Activated CD4-positive, alpha-beta memory T cell treated with anti-CD3 and anti-CD28 coated beads, Interleukin-2, amount 10 ng/mL, durations not matched to agents 7 days and 5 days (primary cell): Measurements from ENCODE around the gene LAMA2. TPM values are rescaled to one million over a fixed set of nuclear protein-coding genes. Genes with fewer than 3 reads are reported as not detected.
"Not testable (repeated sequence)": the region's sequence is repeated elsewhere in the genome, so short reads cannot be mapped to it uniquely, and the experiment has no call there.

Experiments used
- CTCF ChIA-PET: fragments of 350-600 bp; sonication (Branson Sonifier 250); formaldehyde crosslinking; loops from one replicate; lab custom pipeline; 2021; ENCODE audit warnings: antibody characterized with exemption, inconsistent platforms; lab: Charles Lee
- POLR2A ChIA-PET: fragments of 350-600 bp; sonication (Branson Sonifier 250); formaldehyde crosslinking; loops from one replicate; lab custom pipeline; 2021; ENCODE audit warnings: antibody characterized with exemption; lab: Charles Lee
- DNase-seq: peaks from one replicate; pipeline ENCODE4 v3.0.0-alpha.2; 2020
- H3K27ac Mint-ChIP-seq: one replicate; pipeline ENCODE4 v1.8.0; 2021; ENCODE audit warnings: mild to moderate bottlenecking, mixed read lengths
- H3K27me3 Mint-ChIP-seq: one replicate; pipeline ENCODE4 v1.8.0; 2021; ENCODE audit warnings: mixed read lengths
- H3K36me3 Mint-ChIP-seq: one replicate; pipeline ENCODE4 v1.8.0; 2021; ENCODE audit warnings: low read depth, mixed read lengths
- H3K4me1 Mint-ChIP-seq: one replicate; pipeline ENCODE4 v1.8.0; 2021; ENCODE audit warnings: mixed read lengths
- H3K4me3 Mint-ChIP-seq: one replicate; pipeline ENCODE4 v1.8.0; 2021; ENCODE audit warnings: mild to moderate bottlenecking, mixed read lengths
- H3K9me3 Mint-ChIP-seq: one replicate; pipeline ENCODE4 v1.8.0; 2021; ENCODE audit warnings: mixed read lengths
- total RNA-seq, 2 experiments: library from RNA; stranded (reverse); gene quantifications; one replicate each; pipeline ENCODE4 v1.2.3, GENCODE V29; 2021

Gene LAMA2
- total RNA-seq, 2 experiments from 2014 or later: 0.15 to 0.53 TPM

GRCh38 chr6:129135451-129135850 lies 252.5 kb downstream of the LAMA2 start:
- no peak for DNase-seq
- H3K4me3 Mint-ChIP-seq: no peak overlapping the region
- H3K27me3 Mint-ChIP-seq: no peaks in the 10 kb centered on the region
- ChIA-PET CTCF (no interaction called here), POLR2A (no interaction called here)
- no peak overlapping the region for H3K27ac Mint-ChIP-seq
- H3K4me1 Mint-ChIP-seq: no peaks in the 10 kb centered on the region
- H3K36me3 Mint-ChIP-seq: no peaks in the 10 kb centered on the region
- no peaks in the 10 kb centered on the region for H3K9me3 Mint-ChIP-seq

DNA sequence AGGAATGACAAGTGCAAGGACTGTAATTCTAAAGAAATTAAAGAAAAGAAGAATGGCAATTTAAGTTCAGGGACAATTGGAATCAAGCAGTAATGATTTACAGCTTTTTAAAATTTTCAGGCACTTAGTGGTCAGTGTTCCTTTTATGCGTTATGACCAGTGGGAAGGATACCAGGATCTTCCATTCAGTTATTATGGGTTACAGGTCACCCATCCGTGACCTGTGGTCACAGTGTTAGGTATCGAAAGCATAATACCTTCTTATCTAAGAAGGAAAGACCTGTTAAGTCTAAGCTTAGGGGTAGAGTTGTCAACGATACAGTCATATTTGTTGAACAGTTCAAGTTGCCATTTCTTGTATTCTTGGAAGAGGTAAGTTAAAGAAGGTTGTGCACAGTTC lies 253.8 kb downstream of the LAMA2 start:
- ChIA-PET CTCF (interaction anchor here (1.5 kb wide), 1 partner anchor 10 kb away, joined by 3 read pairs; no protein-coding TSS in a partner anchor), POLR2A (no interaction called here)
- Mint-ChIP-seq H3K9me3 (no peaks in the 10 kb centered on the region), H3K4me3 (no peak overlapping the region), H3K4me1 (no peaks in the 10 kb centered on the region), H3K36me3 (no peaks in the 10 kb centered on the region), H3K27ac (no peak overlapping the region), H3K27me3 (no peaks in the 10 kb centered on the region)
- no peak for DNase-seq

GRCh38 chr6:129138739-129139405 lies 255.9 kb downstream of the LAMA2 start:
- CTCF ChIA-PET: no interaction called here
- H3K27me3 Mint-ChIP-seq: no peaks in the 10 kb centered on the region

DNA sequence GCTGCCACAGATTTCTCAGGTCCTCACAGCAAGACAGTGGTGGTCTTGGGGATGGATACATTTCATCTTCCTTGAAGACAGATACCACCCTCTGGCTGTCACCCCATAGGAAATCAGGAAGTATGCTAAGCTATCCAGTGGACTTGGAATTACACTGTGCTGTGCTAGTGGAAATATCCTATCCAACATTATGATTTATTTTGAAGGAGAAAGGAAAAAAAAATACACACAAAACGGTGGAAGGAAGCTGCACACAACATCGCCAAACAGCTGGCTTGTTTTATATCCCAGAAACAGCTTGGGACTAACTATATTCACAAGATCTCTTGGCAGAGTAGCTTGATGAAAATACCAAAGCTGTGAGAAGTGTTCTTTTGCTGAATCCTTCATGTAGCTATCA lies 257.6 kb downstream of the LAMA2 start:
- Mint-ChIP-seq H3K27ac (no peak overlapping the region), H3K4me3 (no peak overlapping the region), H3K9me3 (no peaks in the 10 kb centered on the region), H3K4me1 (no peaks in the 10 kb centered on the region), H3K36me3 (no peaks in the 10 kb centered on the region), H3K27me3 (no peaks in the 10 kb centered on the region)
- ChIA-PET POLR2A (no interaction called here), CTCF (no interaction called here)
- no peak for DNase-seq

More at GRCh38 chr6:129138739-129139405, 255.9 kb downstream of the LAMA2 start:
- no peaks in the 10 kb centered on the region for H3K36me3 Mint-ChIP-seq
- no peaks in the 10 kb centered on the region for H3K4me1 Mint-ChIP-seq
- no peak overlapping the region for H3K4me3 Mint-ChIP-seq
- POLR2A ChIA-PET: no interaction called here
- DNase-seq: no peak
- H3K27ac Mint-ChIP-seq: no peak overlapping the region
- H3K9me3 Mint-ChIP-seq: no peaks in the 10 kb centered on the region

DNA sequence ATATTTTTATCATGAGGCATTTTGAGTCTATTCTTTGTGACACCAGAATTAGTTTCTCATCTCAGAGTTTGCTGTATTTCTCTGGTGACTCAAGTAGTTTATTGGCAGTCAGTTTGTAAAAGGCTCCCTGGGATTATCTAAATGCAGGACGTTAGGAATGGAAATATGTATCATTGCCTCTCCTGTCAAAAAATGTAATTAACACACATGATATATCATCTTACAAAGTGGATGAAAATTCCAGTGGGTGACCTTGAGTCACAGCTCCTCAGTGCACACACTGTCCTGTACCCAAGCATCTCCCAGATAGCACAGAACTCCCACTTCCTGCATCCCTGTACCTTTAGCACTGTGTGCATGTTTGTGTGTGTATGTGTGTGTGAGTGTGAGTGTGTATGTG lies 258.6 kb downstream of the LAMA2 start:
- no peak overlapping the region for H3K4me3 Mint-ChIP-seq
- no peak for DNase-seq
- H3K27ac Mint-ChIP-seq: no peak overlapping the region
- no peaks in the 10 kb centered on the region for H3K4me1 Mint-ChIP-seq
- no peaks in the 10 kb centered on the region for H3K36me3 Mint-ChIP-seq
- POLR2A ChIA-PET: no interaction called here
- H3K27me3 Mint-ChIP-seq: no peaks in the 10 kb centered on the region
- no peaks in the 10 kb centered on the region for H3K9me3 Mint-ChIP-seq
- CTCF ChIA-PET: no interaction called here

GRCh38 chr6:129146902-129147301 lies 264.0 kb downstream of the LAMA2 start:
- POLR2A ChIA-PET: no interaction called here
- H3K4me1 Mint-ChIP-seq: no peaks in the 10 kb centered on the region
- H3K9me3 Mint-ChIP-seq: no peaks in the 10 kb centered on the region
- no peak for DNase-seq
- H3K27ac Mint-ChIP-seq: no peak overlapping the region
- no peak overlapping the region for H3K4me3 Mint-ChIP-seq
- CTCF ChIA-PET: no interaction called here
- no peaks in the 10 kb centered on the region for H3K27me3 Mint-ChIP-seq
- no peaks in the 10 kb centered on the region for H3K36me3 Mint-ChIP-seq

DNA sequence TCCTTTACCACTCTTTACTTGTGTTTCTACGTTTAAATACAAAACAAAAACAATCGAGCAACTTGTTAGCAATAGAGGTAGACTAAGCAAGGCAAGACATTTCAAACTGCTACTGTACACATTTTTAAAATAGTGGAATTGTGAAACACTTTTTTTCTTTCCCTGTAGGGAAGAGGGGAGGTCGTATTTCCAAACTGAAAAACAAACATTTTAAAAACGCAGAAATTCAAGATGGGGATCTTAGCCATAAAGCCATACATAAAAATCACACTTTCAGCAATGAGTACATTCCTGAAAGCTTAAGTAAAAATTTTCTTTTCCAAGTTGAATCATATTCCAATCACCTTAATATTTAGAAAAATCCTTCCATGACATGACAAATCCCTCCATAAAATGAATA lies 267.6 kb downstream of the LAMA2 start:
- H3K27me3 Mint-ChIP-seq: no peaks in the 10 kb centered on the region
- ChIA-PET POLR2A (no interaction called here), CTCF (no interaction called here)
- H3K4me1 Mint-ChIP-seq: no peaks in the 10 kb centered on the region
- no peaks in the 10 kb centered on the region for H3K9me3 Mint-ChIP-seq
- H3K36me3 Mint-ChIP-seq: no peaks in the 10 kb centered on the region
- no peak for DNase-seq
- no peak overlapping the region for H3K4me3 Mint-ChIP-seq
- H3K27ac Mint-ChIP-seq: no peak overlapping the region

GRCh38 chr6:129153257-129153656 lies 270.3 kb downstream of the LAMA2 start:
- H3K27ac Mint-ChIP-seq: no peak overlapping the region
- no peak for DNase-seq
- ChIA-PET CTCF (no interaction called here), POLR2A (no interaction called here)
- H3K36me3 Mint-ChIP-seq: no peaks in the 10 kb centered on the region
- H3K4me3 Mint-ChIP-seq: no peak overlapping the region
- H3K27me3 Mint-ChIP-seq: no peaks in the 10 kb centered on the region
- H3K4me1 Mint-ChIP-seq: no peaks in the 10 kb centered on the region
- H3K9me3 Mint-ChIP-seq: no peaks in the 10 kb centered on the region

DNA sequence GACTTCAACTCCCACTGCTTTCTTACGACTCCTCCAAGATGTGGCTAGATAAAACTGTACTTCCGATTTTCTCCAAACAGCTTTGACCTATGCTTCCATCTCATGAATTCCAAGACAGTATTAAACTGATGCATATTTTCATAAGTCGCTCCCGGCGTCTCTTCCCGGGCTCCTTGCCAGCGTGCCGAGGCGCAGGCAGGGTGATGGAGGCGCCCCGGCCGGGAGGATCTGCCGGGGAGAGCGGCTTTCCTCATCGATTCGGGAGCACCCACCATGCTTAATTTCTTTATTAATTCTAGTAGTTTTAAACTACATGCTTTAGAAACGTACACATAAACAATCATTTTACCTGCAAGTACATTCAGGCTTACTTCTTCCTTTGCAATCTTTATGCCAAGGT lies 276.3 kb downstream of the LAMA2 start:
- H3K4me3 Mint-ChIP-seq, H3K36me3 Mint-ChIP-seq, H3K27me3 Mint-ChIP-seq, H3K4me1 Mint-ChIP-seq, H3K9me3 Mint-ChIP-seq, POLR2A ChIA-PET, DNase-seq, H3K27ac Mint-ChIP-seq, CTCF ChIA-PET: not testable (repeated sequence)

GRCh38 chr6:129162605-129163004 lies 279.7 kb downstream of the LAMA2 start:
- DNase-seq: no peak
- CTCF ChIA-PET: no interaction called here
- Mint-ChIP-seq H3K27me3 (no peaks in the 10 kb centered on the region), H3K27ac (no peak overlapping the region), H3K9me3 (no peaks in the 10 kb centered on the region), H3K4me3 (no peak overlapping the region), H3K4me1 (no peaks in the 10 kb centered on the region), H3K36me3 (no peaks in the 10 kb centered on the region)
- POLR2A ChIA-PET: no interaction called here

GRCh38 chr6:129163551-129163950 lies 280.6 kb downstream of the LAMA2 start:
- Mint-ChIP-seq H3K4me1 (no peaks in the 10 kb centered on the region), H3K27me3 (no peaks in the 10 kb centered on the region), H3K27ac (no peak overlapping the region), H3K36me3 (no peaks in the 10 kb centered on the region), H3K9me3 (no peaks in the 10 kb centered on the region), H3K4me3 (no peak overlapping the region)
- ChIA-PET POLR2A (no interaction called here), CTCF (no interaction called here)
- no peak for DNase-seq

GRCh38 chr6:129164032-129164431 lies 281.1 kb downstream of the LAMA2 start:
- H3K9me3 Mint-ChIP-seq: no peaks in the 10 kb centered on the region
- no peak for DNase-seq
- H3K27me3 Mint-ChIP-seq: no peaks in the 10 kb centered on the region
- H3K27ac Mint-ChIP-seq: no peak overlapping the region
- no peaks in the 10 kb centered on the region for H3K4me1 Mint-ChIP-seq
- H3K36me3 Mint-ChIP-seq: no peaks in the 10 kb centered on the region
- CTCF ChIA-PET: no interaction called here
- POLR2A ChIA-PET: no interaction called here
- H3K4me3 Mint-ChIP-seq: no peak overlapping the region

DNA sequence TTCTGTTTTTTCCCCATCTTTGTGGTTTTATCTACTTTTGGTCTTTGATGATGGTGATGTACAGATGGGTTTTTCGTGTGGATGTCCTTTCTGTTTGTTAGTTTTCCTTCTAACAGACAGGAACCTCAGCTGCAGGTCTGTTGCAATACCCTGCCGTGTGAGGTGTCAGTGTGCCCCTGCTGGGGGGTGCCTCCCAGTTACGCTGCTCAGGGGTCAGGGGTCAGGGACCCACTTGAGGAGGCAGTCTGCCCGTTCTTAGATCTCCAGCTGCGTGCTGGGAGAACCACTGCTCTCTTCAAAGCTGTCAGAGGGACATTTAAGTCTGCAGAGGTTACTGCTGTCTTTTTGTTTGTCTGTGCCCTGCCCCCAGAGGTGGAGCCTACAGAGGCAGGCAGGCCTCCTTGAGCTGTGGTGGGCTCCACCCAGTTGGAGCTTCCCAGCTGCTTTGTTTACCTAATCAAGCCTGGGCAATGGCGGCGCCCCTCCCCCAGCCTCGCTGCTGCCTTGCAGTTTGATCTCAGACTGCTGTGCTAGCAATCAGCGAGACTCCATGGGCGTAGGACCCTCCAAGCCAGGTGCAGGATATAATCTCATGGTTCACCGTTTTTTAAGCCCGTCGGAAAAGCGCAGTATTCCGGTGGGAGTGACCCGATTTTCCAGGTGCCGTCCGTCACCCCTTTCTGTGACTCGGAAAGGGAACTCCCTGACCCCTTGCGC lies 289.5 kb downstream of the LAMA2 start:
- H3K27me3 Mint-ChIP-seq, H3K4me3 Mint-ChIP-seq, H3K4me1 Mint-ChIP-seq, POLR2A ChIA-PET, CTCF ChIA-PET, DNase-seq, H3K27ac Mint-ChIP-seq, H3K36me3 Mint-ChIP-seq, H3K9me3 Mint-ChIP-seq: not testable (repeated sequence)

- CTCF ChIA-PET: no interaction called here
Measured at GRCh38 chr6:129175066-129175465, 292.1 kb downstream of the LAMA2 start.

More at GRCh38 chr6:129175066-129175465, 292.1 kb downstream of the LAMA2 start:
- H3K4me1 Mint-ChIP-seq: no peaks in the 10 kb centered on the region
- no peak for DNase-seq
- H3K27me3 Mint-ChIP-seq: no peaks in the 10 kb centered on the region
- no peak overlapping the region for H3K4me3 Mint-ChIP-seq
- H3K9me3 Mint-ChIP-seq: no peaks in the 10 kb centered on the region
- no peak overlapping the region for H3K27ac Mint-ChIP-seq
- POLR2A ChIA-PET: no interaction called here
- H3K36me3 Mint-ChIP-seq: no peaks in the 10 kb centered on the region
